GM20431 (cell line): ENCODE measurements around the gene CFAP74.

Experiments used
- in situ Hi-C: fragments of 300-500 bp; cut with MseI, MboI; formaldehyde crosslinking; loops from one replicate; pipeline ENCODE4 v1.15.0; 2020; ENCODE audit warnings: low sequenced_read_pairs; ENCODE audit not compliant: unreplicated experiment

The CFAP74 gene

DNA sequence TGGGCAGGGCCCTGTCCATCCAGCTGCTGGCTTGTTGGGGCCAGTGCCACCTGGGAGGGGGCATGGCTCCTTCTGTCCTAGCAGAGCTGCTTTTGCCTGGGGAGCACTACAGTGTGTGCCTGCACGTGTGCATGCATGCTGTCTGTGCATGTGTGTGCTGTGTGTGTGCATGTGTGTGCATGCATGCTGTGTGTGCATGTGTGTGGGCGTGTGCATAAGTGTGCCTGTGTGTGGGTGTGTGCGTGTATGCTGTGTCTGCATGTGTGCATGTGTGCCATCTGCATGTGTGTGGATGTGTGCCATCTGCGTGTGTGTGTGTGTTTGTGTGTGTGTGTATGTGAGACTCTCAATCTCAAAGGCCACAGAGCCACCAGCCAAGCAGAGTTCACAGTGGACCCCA lies 38.3 kb upstream of the CFAP74 start:
- in situ Hi-C loops, result no loop called here

GRCh38 chr1:2041305-2041704 lies 37.7 kb upstream of the CFAP74 start:
- in situ Hi-C loops, result no loop called here

GRCh38 chr1:2039251-2039650 lies 35.7 kb upstream of the CFAP74 start:
- in situ Hi-C loops, result no loop called here

- in situ Hi-C loops, result no loop called here
Observed at GRCh38 chr1:2038229-2038628, 34.6 kb upstream of the CFAP74 start.

DNA sequence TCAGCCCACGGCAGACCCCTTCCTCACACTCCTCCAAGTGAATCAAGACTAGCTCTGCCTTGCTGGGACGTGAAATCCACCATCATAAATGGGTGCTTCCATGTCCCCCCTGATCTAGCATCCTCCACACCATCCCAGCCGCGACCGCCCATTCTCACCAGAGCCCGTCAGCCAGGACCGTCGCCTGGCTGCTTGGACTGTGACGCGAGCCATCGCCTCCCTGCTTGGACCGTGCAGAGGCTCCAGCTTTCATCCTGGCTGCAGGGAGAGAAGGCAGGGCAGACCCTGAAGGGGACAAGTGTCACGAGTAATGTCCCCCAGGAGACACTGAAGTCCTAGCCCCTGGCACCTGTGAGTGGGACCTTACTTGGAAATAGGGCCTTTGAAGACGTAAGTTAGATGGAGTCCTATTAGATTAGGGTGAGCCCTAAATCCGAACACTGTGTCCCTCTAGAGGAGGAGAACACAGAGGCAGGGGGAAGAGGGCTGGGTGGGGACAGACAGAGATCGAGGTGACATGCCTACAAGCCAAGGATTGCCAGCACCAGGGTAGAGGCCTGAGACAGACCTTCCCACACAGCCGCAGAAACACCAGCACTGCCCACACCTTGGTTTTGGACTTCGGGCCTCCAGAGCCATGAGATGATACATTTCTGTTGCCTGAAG lies 33.9 kb upstream of the CFAP74 start:
- in situ Hi-C loops, result no loop called here

GRCh38 chr1:2036287-2036686 lies 32.7 kb upstream of the CFAP74 start:
- in situ Hi-C loops, result no loop called here

- in situ Hi-C loops, result no loop called here
Observed at GRCh38 chr1:2033165-2033564, 29.6 kb upstream of the CFAP74 start.

GRCh38 chr1:2032737-2033136 lies 29.2 kb upstream of the CFAP74 start:
- in situ Hi-C loops, result no loop called here

DNA sequence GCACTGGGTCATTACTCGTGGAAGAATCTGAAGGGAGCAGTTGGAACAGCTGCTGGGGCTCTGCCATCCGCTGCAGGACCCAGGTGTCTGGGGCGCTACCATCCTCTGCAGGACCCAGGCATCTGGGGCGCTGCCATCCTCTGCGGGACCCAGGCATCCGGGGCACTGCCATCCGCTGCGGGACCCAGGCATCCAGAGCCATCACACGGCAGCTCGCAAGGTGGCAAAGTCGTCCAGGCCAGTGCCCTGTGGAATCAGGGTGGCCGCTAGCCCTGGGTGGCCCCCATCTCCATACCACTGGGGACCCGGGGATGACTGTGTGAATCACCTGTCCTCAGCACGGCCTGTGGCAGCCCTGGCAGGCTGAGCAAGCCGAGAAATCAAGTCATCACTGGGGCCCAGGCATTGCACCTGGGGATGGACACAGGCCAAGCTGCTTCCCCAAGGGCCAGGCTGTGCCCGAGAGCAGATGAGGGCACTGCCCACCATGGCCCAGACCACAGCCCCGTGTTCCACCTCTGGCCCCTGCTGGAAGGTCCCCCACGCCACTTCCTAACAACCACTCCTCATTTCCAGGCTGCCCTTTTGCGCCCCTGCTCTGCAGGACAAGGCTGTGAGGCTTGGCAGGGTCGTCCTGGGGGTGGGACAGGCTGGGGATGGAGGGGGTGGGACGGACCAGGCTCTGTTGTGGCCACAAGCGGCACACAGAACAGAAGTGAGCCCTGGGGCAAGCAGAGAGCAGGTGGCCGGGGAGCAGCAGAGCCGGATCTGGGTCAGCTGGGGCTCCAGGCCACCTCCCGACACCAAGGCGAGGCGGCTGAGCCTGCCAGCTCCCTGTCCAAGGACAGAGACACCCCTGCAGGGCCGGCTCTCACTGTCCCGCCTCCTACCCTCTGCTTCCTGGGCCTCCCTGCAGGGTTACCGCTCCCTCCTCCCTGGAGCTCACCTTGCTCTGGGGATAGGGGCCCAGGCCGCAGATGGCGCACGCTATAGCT lies 28.3 kb upstream of the CFAP74 start:
- in situ Hi-C loops, result no loop called here

GRCh38 chr1:2030076-2030871 lies 26.7 kb upstream of the CFAP74 start:
- in situ Hi-C loops, result no loop called here

DNA sequence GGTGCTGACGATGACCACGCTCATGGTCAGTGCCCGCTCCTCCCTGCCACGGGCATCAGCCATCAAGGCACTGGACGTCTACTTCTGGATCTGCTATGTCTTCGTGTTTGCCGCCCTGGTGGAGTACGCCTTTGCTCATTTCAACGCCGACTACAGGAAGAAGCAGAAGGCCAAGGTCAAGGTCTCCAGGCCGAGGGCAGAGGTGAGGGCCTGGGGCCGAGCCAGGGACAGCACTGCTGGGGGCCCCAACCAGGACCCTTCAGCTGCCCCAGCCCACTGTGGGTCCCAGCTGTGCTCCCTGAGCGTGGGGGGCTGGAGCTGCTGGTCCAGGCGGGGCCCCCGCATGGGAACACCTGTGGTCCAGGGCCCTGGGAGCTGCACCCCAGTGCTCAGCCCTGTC lies 26.0 kb upstream of the CFAP74 start:
- in situ Hi-C loops, result no loop called here

GRCh38 chr1:2028870-2029560 lies 25.4 kb upstream of the CFAP74 start:
- in situ Hi-C loops, result no loop called here

GRCh38 chr1:2027961-2028583 lies 24.5 kb upstream of the CFAP74 start:
- in situ Hi-C loops, result no loop called here

DNA sequence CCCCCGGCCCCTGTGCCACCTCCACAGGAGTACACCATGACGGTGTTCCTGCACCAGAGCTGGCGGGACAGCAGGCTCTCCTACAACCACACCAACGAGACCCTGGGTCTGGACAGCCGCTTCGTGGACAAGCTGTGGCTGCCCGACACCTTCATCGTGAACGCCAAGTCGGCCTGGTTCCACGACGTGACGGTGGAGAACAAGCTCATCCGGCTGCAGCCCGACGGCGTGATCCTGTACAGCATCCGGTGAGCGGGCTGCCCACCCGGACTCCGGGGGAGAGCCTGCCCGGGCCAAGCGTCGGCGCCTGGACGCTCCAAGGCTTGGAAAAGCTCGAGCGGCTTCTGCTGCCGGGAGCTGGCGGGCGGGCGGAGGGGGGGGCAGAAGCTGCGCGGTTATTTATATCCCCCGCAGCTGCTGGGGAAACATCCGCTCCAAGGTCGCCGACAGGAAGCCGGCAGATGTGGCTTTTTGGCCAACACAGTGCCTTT lies 21.9 kb upstream of the CFAP74 start:
- in situ Hi-C loops, result no loop called here

GRCh38 chr1:2024887-2025286 lies 21.3 kb upstream of the CFAP74 start:
- in situ Hi-C loops, result no loop called here

DNA sequence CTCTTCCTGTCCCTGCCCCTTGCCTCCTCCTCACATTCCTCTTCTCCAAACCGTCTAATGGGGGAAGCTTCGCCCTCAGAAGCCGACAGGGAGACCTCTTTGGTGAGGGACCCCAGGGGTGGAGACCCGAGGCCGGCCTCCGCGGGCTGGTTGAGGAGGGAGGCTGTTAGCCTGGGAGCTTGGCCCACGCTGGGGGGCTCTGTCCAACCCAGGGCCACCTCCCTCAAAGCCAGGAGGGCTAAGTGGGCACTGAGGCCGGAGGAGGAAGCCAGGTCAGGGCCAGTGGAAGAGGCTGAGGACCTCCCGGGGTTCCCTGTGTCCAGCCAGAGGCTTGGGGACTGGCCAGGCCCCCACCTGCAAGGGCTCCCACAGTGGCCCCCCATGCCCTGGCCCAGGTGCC lies 20.9 kb upstream of the CFAP74 start:
- in situ Hi-C loops, result no loop called here

- in situ Hi-C loops, result no loop called here
Observed at GRCh38 chr1:2023187-2023586, 19.6 kb upstream of the CFAP74 start.

DNA sequence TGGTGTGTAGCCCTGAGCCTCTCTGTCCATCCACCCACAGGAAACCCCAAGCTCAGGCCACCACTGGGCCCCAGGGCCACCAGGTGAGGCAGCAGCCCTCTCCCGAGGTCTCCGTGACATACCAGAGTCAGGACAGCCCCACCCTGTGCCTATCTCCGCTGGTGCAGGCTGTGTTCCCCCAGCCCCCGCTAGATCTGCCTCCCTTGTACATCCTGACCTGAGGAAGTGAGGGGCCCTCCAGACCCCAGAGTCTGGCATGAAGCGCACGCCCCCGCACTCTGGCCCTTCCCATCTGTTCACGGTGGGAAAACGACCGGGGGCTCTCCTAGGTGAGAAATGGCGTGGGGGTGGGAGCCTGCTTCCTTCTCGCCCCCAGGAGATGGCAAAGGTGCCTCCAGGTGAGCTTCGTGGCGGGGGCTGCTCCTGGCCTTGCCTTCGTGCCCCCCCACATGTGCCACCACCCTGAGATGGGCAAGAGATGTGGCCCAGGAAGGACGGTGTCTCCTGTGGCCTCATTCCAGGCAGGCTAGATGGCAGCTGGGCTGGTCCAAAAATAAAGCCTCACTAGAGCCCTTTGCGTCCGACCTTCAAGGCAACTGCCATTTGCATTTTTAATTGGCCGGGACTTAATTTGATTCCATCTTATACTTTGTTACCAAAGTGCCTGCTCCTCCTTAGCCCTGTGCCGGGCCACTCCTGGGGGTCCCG lies 18.6 kb upstream of the CFAP74 start:
- in situ Hi-C loops, result no loop called here

- in situ Hi-C loops, result no loop called here
Observed at GRCh38 chr1:2021550-2021949, 18.0 kb upstream of the CFAP74 start.
